Smooth muscle cell (in vitro differentiated cells): ENCODE results near the gene PFN4. TPM values are rescaled to one million over a fixed set of nuclear protein-coding genes. Genes with fewer than 3 reads are reported as not detected.
A peak's percentile ranks its signal among the peaks of the same experiment; 100 is the strongest.
"Not testable (repeated sequence)": the region's sequence is repeated elsewhere in the genome, so short reads cannot be mapped to it uniquely, and the experiment has no call there.

Source experiments
- DNase-seq: peaks from one replicate; lab custom pipeline; 2025; ENCODE audit not compliant: unreplicated experiment; lab: John Stamatoyannopoulos, UW
- H2AFZ ChIP-seq: fragments of 200-600 bp; sonication (generic); 2 replicates; pipeline ENCODE4 v1.6.0; 2016; ENCODE audit warnings: antibody characterized with exemption, low read depth, mild to moderate bottlenecking
- H3F3A ChIP-seq: fragments of 200-600 bp; sonication (generic); 2 replicates; pipeline ENCODE4 v1.6.0; 2017; ENCODE audit warnings: antibody characterized with exemption, low read depth
- H3K27ac ChIP-seq: fragments of 200-600 bp; sonication (generic); 2 replicates; pipeline ENCODE4 v1.5.1; 2016; ENCODE audit warnings: low read depth, mild to moderate bottlenecking
- H3K27me3 ChIP-seq: fragments of 200-600 bp; sonication (generic); 2 replicates; pipeline ENCODE4 v1.6.1; 2016; ENCODE audit warnings: low read depth, mild to moderate bottlenecking
- H3K36me3 ChIP-seq: fragments of 200-600 bp; sonication (generic); 2 replicates; pipeline ENCODE4 v1.5.1; 2016; ENCODE audit warnings: low read depth
- H3K4me1 ChIP-seq: fragments of 200-600 bp; sonication (generic); 2 replicates; pipeline ENCODE4 v1.5.1; 2016; ENCODE audit warnings: low read depth
- H3K4me2 ChIP-seq: fragments of 200-600 bp; sonication (generic); 2 replicates; pipeline ENCODE4 v1.6.0; 2016; ENCODE audit warnings: mild to moderate bottlenecking
- H3K4me3 ChIP-seq: fragments of 200-600 bp; sonication (generic); 2 replicates; pipeline ENCODE4 v1.5.1; 2016; ENCODE audit warnings: mild to moderate bottlenecking
- H3K79me2 ChIP-seq: fragments of 200-600 bp; sonication (generic); 2 replicates; pipeline ENCODE4 v1.6.0; 2016; ENCODE audit warnings: low read depth, mild to moderate bottlenecking
- H3K9ac ChIP-seq: fragments of 200-600 bp; sonication (generic); 2 replicates; pipeline ENCODE4 v1.6.0; 2016; ENCODE audit warnings: low read depth
- H3K9me3 ChIP-seq: fragments of 200-600 bp; sonication (generic); replicated peaks from 2 replicates; pipeline ENCODE4 v1.5.1; 2016; ENCODE audit warnings: low read depth
- H4K20me1 ChIP-seq: fragments of 200-600 bp; sonication (generic); 2 replicates; pipeline ENCODE4 v1.6.0; 2016; ENCODE audit warnings: low read depth
- CTCF ChIP-seq: fragments of 200-600 bp; sonication (generic); IDR thresholded peaks from 2 replicates; pipeline ENCODE4 v1.5.1; 2017; ENCODE audit warnings: borderline replicate concordance, mild to moderate bottlenecking, antibody characterized with exemption; ENCODE audit not compliant: insufficient read depth, poor library complexity, severe bottlenecking
- WGBS: methylation state at CpG from one replicate; pipeline ENCODE4 v1.1.7; 2016; ENCODE audit warnings: low lambda C conversion rate; 5-methylcytosine and 5-hydroxymethylcytosine counted together
- polyA plus RNA-seq: library from polyadenylated mRNA; unstranded; fragments of >200 nt; fragmentation: Nextera tagmentation; extraction: Ambion mirVana; gene quantifications from 2 replicates; pipeline ENCODE4 v1.2.1, GENCODE V29; 2016
- total RNA-seq: library from RNA; depleted of rRNA; stranded (reverse); fragments of >200 nt; gene quantifications from 2 replicates; pipeline ENCODE4 v1.2.3, GENCODE V29; 2014

Gene PFN4
- total and polyA plus RNA-seq, 2 experiments from 2014 or later, result 0.85 TPM; not detected in 1

GRCh38 chr2:24110660-24111303 is 12.4 kb downstream of the PFN4 start:
- Histone ChIP-seq H3K79me2 (no peaks in the 10 kb centered on the region), H3K27me3 (no peaks in the 10 kb centered on the region), H3K36me3 (no peaks in the 10 kb centered on the region), H3F3A (peaks cover 12% of the 10 kb centered on the region), H3K4me3 (no peak overlapping the region), H3K4me1 (no peaks in the 10 kb centered on the region), H3K4me2 (no peak overlapping the region), H3K27ac (peak overlapping the region; percentile 67), H4K20me1 (no peaks in the 10 kb centered on the region), H3K9ac (no peak overlapping the region), H3K9me3 (peaks cover 3% of the 10 kb centered on the region), H2AFZ (no peak overlapping the region)
- no peak for TF ChIP-seq CTCF
- WGBS, result 88% methylated on average over 7 of the region's 7 CpGs
- no peak for DNase-seq

GRCh38 chr2:24109431-24109830 is 13.7 kb downstream of the PFN4 start:
- H3K79me2 ChIP-seq, result not testable (repeated sequence)

DNA sequence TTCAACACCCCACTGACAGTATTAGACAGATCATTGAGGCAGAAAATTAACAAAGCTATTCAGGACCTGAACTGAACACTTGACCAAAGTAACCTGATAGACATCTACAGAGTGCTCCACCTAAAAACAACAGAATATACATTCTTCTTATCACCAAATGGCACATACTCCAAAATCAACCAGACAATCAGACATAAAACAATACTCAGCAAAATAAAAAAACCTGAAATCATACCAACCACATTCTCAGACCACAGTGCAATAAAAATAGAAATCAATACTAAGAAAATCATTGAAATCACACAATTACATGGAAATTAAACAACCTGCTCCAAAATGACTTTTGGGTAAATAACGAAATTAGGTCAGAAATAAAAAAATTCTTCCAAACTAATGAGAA is 15.8 kb downstream of the PFN4 start:
- no peak overlapping the region for H2AFZ ChIP-seq
- no peaks in the 10 kb centered on the region for H3K27me3 ChIP-seq
- DNase-seq, result no peak
- H3K9me3 ChIP-seq, result no peaks in the 10 kb centered on the region
- H3K79me2 ChIP-seq, result no peaks in the 10 kb centered on the region
- H3K27ac ChIP-seq, result no peak overlapping the region
- no peak overlapping the region for H3K4me2 ChIP-seq
- H3F3A ChIP-seq, result peaks cover 12% of the 10 kb centered on the region
- 95% methylated on average over 1 of the region's 1 CpG for WGBS
- H3K4me1 ChIP-seq, result no peaks in the 10 kb centered on the region
- TF ChIP-seq CTCF, result no peak
- no peak overlapping the region for H3K4me3 ChIP-seq
- H4K20me1 ChIP-seq, result no peaks in the 10 kb centered on the region
- no peaks in the 10 kb centered on the region for H3K36me3 ChIP-seq
- H3K9ac ChIP-seq, result no peak overlapping the region

More at GRCh38 chr2:24109431-24109830, 13.7 kb downstream of the PFN4 start:
- peaks cover 12% of the 10 kb centered on the region for H3F3A ChIP-seq
- not testable (repeated sequence) for H3K9me3 ChIP-seq, H3K27me3 ChIP-seq, H2AFZ ChIP-seq, H4K20me1 ChIP-seq, H3K9ac ChIP-seq, H3K27ac ChIP-seq, H3K4me1 ChIP-seq, H3K4me2 ChIP-seq, H3K4me3 ChIP-seq, H3K36me3 ChIP-seq, DNase-seq
- 97% methylated on average over 1 of the region's 1 CpG for WGBS

DNA sequence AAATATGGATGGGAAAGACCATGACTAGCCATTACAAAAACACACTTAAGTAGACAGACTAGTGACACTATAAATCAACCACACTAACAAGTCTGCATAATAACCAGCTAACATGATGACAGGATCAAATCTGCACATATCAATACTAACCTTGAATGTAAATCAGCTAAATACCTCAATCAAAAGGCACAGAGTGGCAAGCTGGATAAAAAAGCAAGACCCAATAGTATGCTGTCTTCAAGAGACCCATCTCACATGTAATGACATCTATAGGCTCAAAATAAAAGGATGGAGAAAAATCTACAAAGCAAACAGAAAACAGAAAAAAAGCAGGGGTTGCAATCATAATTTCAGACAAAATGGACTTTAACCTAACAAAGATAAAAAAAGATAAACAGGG is 16.3 kb downstream of the PFN4 start:
- Histone ChIP-seq H3K79me2 (no peaks in the 10 kb centered on the region), H3K4me2 (no peak overlapping the region), H3K36me3 (no peaks in the 10 kb centered on the region), H3K4me1 (no peaks in the 10 kb centered on the region), H4K20me1 (no peaks in the 10 kb centered on the region), H3K9ac (no peak overlapping the region), H3K4me3 (no peak overlapping the region), H3K27ac (no peak overlapping the region), H3K9me3 (no peaks in the 10 kb centered on the region), H3F3A (peaks cover 12% of the 10 kb centered on the region), H3K27me3 (no peaks in the 10 kb centered on the region), H2AFZ (no peak overlapping the region)
- no peak for DNase-seq
- no peak for TF ChIP-seq CTCF
